B cell (primary cell): ENCODE data around the gene TFEB. TPM values are rescaled to one million over a fixed set of nuclear protein-coding genes. Genes with fewer than 3 reads are reported as not detected.

Experiments used
- ATAC-seq: fragments of 200-7000 bp; cut with Tn5 transposase; one replicate; pipeline ENCODE4 v1.10.0; 2021; ENCODE audit warnings: low read depth, mild to moderate bottlenecking, moderate number of reproducible peaks, moderate library complexity
- CTCF ChIA-PET: fragments of 350-600 bp; sonication (Branson Sonifier 250); formaldehyde crosslinking; loops from one replicate; lab custom pipeline; 2021; ENCODE audit warnings: antibody characterized with exemption, inconsistent platforms; lab: Charles Lee
- POLR2A ChIA-PET: fragments of 350-600 bp; sonication (Branson Sonifier 250); formaldehyde crosslinking; loops from one replicate; lab custom pipeline; 2021; ENCODE audit warnings: antibody characterized with exemption; lab: Charles Lee
- DNase-seq: peaks from one replicate; pipeline ENCODE4 v3.0.0; 2013
- H2AFZ ChIP-seq: 2 replicates; pipeline ENCODE4 v1.6.1; 2012; ENCODE audit warnings: mild to moderate bottlenecking, low read depth, low read length; ENCODE audit not compliant: insufficient read depth, poor library complexity, severe bottlenecking
- H3K27ac ChIP-seq, 2 donors: 1 replicate in 1 of 2; 2 replicates in 1 of 2; pipeline ENCODE4 v1.5.1; 2012 to 2013; ENCODE audit warnings: low read length in 2 of 2, mild to moderate bottlenecking in 2 of 2, moderate library complexity in 1 of 2
- H3K27me3 ChIP-seq, 4 experiments: fragments of 200-600 bp in 1 of 4; sonication (generic) in 1 of 4; replicated peaks in 1 of 4; 1 replicate in 2 of 4; 2 replicates in 2 of 4; pipeline versions ENCODE4 v1.6.1 to v1.7.0; 2013 to 2016; ENCODE audit warnings: low read length in 3 of 4, mild to moderate bottlenecking in 2 of 4, mixed read lengths in 1 of 4, moderate library complexity in 1 of 4; ENCODE audit not compliant: insufficient read depth in 4 of 4, control insufficient read depth in 3 of 4; ENCODE audit errors: control extremely low read depth in 1 of 4
- H3K36me3 ChIP-seq, 2 experiments: replicated peaks in 1 of 2; 1 replicate in 1 of 2; 2 replicates in 1 of 2; pipeline versions ENCODE4 v1.6.1 to v1.7.1; 2013; ENCODE audit warnings: low read length in 1 of 2; ENCODE audit not compliant: insufficient read depth in 2 of 2, control insufficient read depth in 1 of 2; ENCODE audit errors: control extremely low read depth in 1 of 2, extremely low read depth in 1 of 2
- H3K4me1 ChIP-seq, 2 donors: fragments of 200-600 bp in 1 of 2; sonication (generic) in 1 of 2; 1 replicate in 1 of 2; 2 replicates in 1 of 2; pipeline versions ENCODE4 v1.5.1 to v1.6.1; 2013 to 2017; ENCODE audit warnings: low read length in 2 of 2; ENCODE audit not compliant: control insufficient read depth in 2 of 2, insufficient read depth in 2 of 2
- H3K4me2 ChIP-seq: replicated peaks from 2 replicates; pipeline ENCODE3; 2012; ENCODE audit warnings: mild to moderate bottlenecking, low read depth, low read length; ENCODE audit not compliant: poor library complexity, severe bottlenecking
- H3K4me3 ChIP-seq, 5 experiments: fragments of 200-600 bp in 1 of 5; sonication (generic) in 1 of 5; 1 replicate in 3 of 5; 2 replicates in 2 of 5; pipeline versions ENCODE4 v1.5.1 to v1.7.0; 2011 to 2016; ENCODE audit warnings: low read length in 4 of 5, mild to moderate bottlenecking in 4 of 5, low read depth in 2 of 5, control low read depth in 1 of 5, moderate library complexity in 1 of 5; ENCODE audit not compliant: insufficient read depth in 1 of 5; ENCODE audit errors: control extremely low read depth in 1 of 5, extremely low read depth in 1 of 5
- H3K79me2 ChIP-seq: fragments of 200-600 bp; sonication (generic); one replicate; pipeline ENCODE4 v1.6.0; 2016; ENCODE audit warnings: low read length; ENCODE audit not compliant: control insufficient read depth, insufficient read depth
- H3K9ac ChIP-seq: fragments of 200-600 bp; sonication (generic); 2 replicates; pipeline ENCODE4 v1.6.1; 2017; ENCODE audit warnings: mild to moderate bottlenecking, low read length, moderate library complexity
- H3K9me3 ChIP-seq, 3 donors: one replicate each; pipeline versions ENCODE4 v1.6.1 to v1.7.1; 2013; ENCODE audit warnings: low read length in 2 of 3; ENCODE audit not compliant: control insufficient read depth in 2 of 3, insufficient read depth in 1 of 3; ENCODE audit errors: control extremely low read depth in 1 of 3
- H4K20me1 ChIP-seq: 2 replicates; pipeline ENCODE4 v1.6.0; 2012; ENCODE audit warnings: mild to moderate bottlenecking, low read length; ENCODE audit not compliant: insufficient read depth, control insufficient read depth, poor library complexity, severe bottlenecking
- H3K27ac Mint-ChIP-seq: one replicate; pipeline ENCODE4 v1.8.0; 2021; ENCODE audit warnings: mixed read lengths
- H3K27me3 Mint-ChIP-seq: one replicate; pipeline ENCODE4 v1.8.0; 2021; ENCODE audit warnings: mixed read lengths
- H3K4me1 Mint-ChIP-seq: one replicate; pipeline ENCODE4 v1.8.0; 2021; ENCODE audit warnings: mixed read lengths
- H3K4me3 Mint-ChIP-seq: one replicate; pipeline ENCODE4 v1.8.0; 2021; ENCODE audit warnings: mixed read lengths
- H3K9me3 Mint-ChIP-seq: one replicate; pipeline ENCODE4 v1.8.0; 2022; ENCODE audit warnings: mixed read lengths; ENCODE audit not compliant: insufficient read depth
- EZH2 ChIP-seq: IDR thresholded peaks from 2 replicates; pipeline ENCODE4 v1.6.1; 2012; ENCODE audit warnings: borderline replicate concordance, low read depth, mild to moderate bottlenecking, moderate library complexity, low read length; ENCODE audit not compliant: insufficient read depth, poor library complexity, severe bottlenecking
- WGBS: methylation state at CpG from one replicate; pipeline ENCODE4 v1.1.5; 2013; ENCODE audit warnings: missing lambda C conversion rate; ENCODE audit not compliant: insufficient coverage; 5-methylcytosine and 5-hydroxymethylcytosine counted together
- intact Hi-C: fragments of 100-400 bp; cut with micrococcal nuclease; formaldehyde crosslinking; loops from one replicate; pipeline ENCODE4 v1.10.0; 2022
- polyA plus RNA-seq: library from polyadenylated mRNA; depleted of rRNA; stranded (reverse); fragments of >200 nt; gene quantifications from 2 replicates; pipeline ENCODE4 v1.2.3, GENCODE V29; 2012
- total RNA-seq, 2 donors: library from RNA; stranded (reverse); fragments of 120-200 nt in 1 of 2; gene quantifications; 1 replicate in 1 of 2; 2 replicates in 1 of 2; pipeline versions ENCODE4 v1.2.3 to v1.2.4, GENCODE V29; 2013 to 2022
- TF ChIP-seq, protein P1 (sequence below): fragments of 200-600 bp; IDR thresholded peaks from one replicate; pipeline ENCODE4 v1.8.0; 2022; ENCODE audit warnings: antibody characterized with exemption, mild to moderate bottlenecking

The TFEB gene
- total and polyA plus RNA-seq, 2 donors (not counting 1 experiment from before 2014, with no cell fraction given), result 113 to 148 TPM

GRCh38 chr6:41732149-41732548 lies 3.3 kb downstream of the TFEB start:
- Mint-ChIP-seq H3K9me3 (no peaks in the 10 kb centered on the region), H3K4me3 (peak overlapping the region; percentile 93), H3K27me3 (no peaks in the 10 kb centered on the region), H3K4me1 (peaks cover 67% of the 10 kb centered on the region), H3K27ac (peak overlapping the region; percentile 95)
- Histone ChIP-seq H3K4me1 (peaks cover 58 to 72% of the 10 kb centered on the region in 2 donors), H3K9me3 (no peaks in the 10 kb centered on the region), H3K27me3 (no peaks in the 10 kb centered on the region), H3K4me3 (peak overlapping the region; percentile 68 to 89 (median 80)), H3K79me2 (peaks cover 67% of the 10 kb centered on the region), H3K36me3 (peaks cover 0 to 10% of the 10 kb centered on the region in 2 experiments), H2AFZ (no peak overlapping the region), H3K9ac (peak overlapping the region; percentile 78), H4K20me1 (peaks cover 7% of the 10 kb centered on the region), H3K4me2 (peak overlapping the region; percentile 90), H3K27ac (peak overlapping the region; percentile 87 to 93)
- TF ChIP-seq, protein P1, sequence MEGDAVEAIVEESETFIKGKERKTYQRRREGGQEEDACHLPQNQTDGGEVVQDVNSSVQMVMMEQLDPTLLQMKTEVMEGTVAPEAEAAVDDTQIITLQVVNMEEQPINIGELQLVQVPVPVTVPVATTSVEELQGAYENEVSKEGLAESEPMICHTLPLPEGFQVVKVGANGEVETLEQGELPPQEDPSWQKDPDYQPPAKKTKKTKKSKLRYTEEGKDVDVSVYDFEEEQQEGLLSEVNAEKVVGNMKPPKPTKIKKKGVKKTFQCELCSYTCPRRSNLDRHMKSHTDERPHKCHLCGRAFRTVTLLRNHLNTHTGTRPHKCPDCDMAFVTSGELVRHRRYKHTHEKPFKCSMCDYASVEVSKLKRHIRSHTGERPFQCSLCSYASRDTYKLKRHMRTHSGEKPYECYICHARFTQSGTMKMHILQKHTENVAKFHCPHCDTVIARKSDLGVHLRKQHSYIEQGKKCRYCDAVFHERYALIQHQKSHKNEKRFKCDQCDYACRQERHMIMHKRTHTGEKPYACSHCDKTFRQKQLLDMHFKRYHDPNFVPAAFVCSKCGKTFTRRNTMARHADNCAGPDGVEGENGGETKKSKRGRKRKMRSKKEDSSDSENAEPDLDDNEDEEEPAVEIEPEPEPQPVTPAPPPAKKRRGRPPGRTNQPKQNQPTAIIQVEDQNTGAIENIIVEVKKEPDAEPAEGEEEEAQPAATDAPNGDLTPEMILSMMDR, result no peak
- no peak for TF ChIP-seq EZH2
- ATAC-seq (no peak), DNase-seq (no peak)
- intact Hi-C loops, result loop anchor here (1.0 to 5.0 kb wide), 4 partner anchors 9 to 49 kb away; no protein-coding TSS in a partner anchor
- ChIA-PET CTCF (interaction anchor here (0.9 to 7.9 kb wide), 5 partner anchors 10 to 364 kb away, joined by 3 to 303 read pairs (median 86); no protein-coding TSS in a partner anchor), POLR2A (interaction anchor here (4.4 to 9.4 kb wide), 3 partner anchors 9 to 28 kb away, joined by 108 to 342 read pairs (median 109); no protein-coding TSS in a partner anchor)

GRCh38 chr6:41731561-41732086 lies 3.8 kb downstream of the TFEB start:
- TF ChIP-seq, protein P1, result no peak
- no peak for TF ChIP-seq EZH2
- POLR2A ChIA-PET, result interaction anchor here (1.3 to 9.4 kb wide), 3 partner anchors 9 to 28 kb away, joined by 3 to 342 read pairs (median 109); no protein-coding TSS in a partner anchor
- H3K4me1 ChIP-seq, result peaks cover 64 to 77% of the 10 kb centered on the region in 2 donors

More at GRCh38 chr6:41731561-41732086, 3.8 kb downstream of the TFEB start:
- CTCF ChIA-PET, result interaction anchor here (6.8 to 7.9 kb wide), 3 partner anchors 10 to 26 kb away, joined by 86 to 303 read pairs (median 110); no protein-coding TSS in a partner anchor
- Mint-ChIP-seq H3K4me3 (peak overlapping the region; percentile 93), H3K4me1 (peaks cover 72% of the 10 kb centered on the region), H3K27ac (peak overlapping the region; percentile 94), H3K27me3 (no peaks in the 10 kb centered on the region), H3K9me3 (no peaks in the 10 kb centered on the region)
- no peaks in the 10 kb centered on the region for H3K27me3 ChIP-seq
- peak overlapping the region; percentile 87 to 93 for H3K27ac ChIP-seq
- H3K9ac ChIP-seq, result peak overlapping the region; percentile 78
- peaks cover 7% of the 10 kb centered on the region for H4K20me1 ChIP-seq
- 53% methylated on average over 7 of the region's 7 CpGs for WGBS
- no peak for DNase-seq
- peak overlapping the region; percentile 68 to 89 (median 80) for H3K4me3 ChIP-seq
- peak overlapping the region; percentile 90 for H3K4me2 ChIP-seq
- no peak overlapping the region for H2AFZ ChIP-seq
- no peak for ATAC-seq
- intact Hi-C loops, result loop anchor here (1.0 to 5.0 kb wide), 4 partner anchors 8 to 49 kb away; no protein-coding TSS in a partner anchor
- H3K9me3 ChIP-seq, result no peaks in the 10 kb centered on the region
- H3K36me3 ChIP-seq, result peaks cover 0 to 10% of the 10 kb centered on the region in 2 experiments
- peaks cover 72% of the 10 kb centered on the region for H3K79me2 ChIP-seq
